ENCODE measurements around the gene BPIFA2. TPM values are rescaled to one million over a fixed set of nuclear protein-coding genes. Genes with fewer than 3 reads are reported as not detected.
"Not testable (repeated sequence)": the region's sequence is repeated elsewhere in the genome, so short reads cannot be mapped to it uniquely, and the experiment has no call there.

Gene BPIFA2
- polyA plus RNA-seq, 6 donors from 2014 or later, result not detected

DNA sequence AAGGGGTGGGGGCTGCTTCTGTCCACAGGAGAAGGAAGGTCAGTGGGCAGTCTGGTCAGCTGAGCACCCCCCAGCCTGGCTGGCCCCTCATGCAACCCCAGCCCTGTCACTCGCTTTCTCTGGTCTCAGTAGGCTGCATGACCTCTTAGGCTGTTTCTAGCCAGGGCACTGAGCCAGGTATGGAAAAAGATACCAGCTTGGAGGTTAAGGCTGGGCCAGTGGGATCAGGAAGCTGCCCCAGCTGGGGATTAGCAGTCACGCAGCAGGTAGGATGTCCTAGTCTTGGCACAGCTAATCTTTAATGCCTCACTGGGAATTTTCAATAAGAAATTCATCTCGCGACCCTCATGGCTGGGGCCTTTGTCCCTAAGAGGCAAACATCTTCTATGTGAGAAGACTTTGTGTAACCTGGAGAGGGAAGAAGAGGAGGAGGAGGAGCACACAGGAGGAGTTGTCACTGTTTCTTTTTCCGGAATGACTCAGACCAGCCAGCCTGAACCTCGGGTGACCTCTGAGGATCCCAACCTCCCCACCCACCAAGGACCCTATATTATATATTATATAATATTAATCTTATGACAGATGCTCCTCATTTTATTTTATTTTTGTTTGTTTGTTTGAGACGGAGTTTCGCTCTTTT, 2.4 kb upstream of the BPIFA2 start:
- no peak overlapping the region for H3K27ac Mint-ChIP-seq
- H3K4me3 Mint-ChIP-seq, result no peak overlapping the region
- peaks cover 3 to 27% (median 17%) of the 10 kb centered on the region in 7 donors for H3K9me3 Mint-ChIP-seq
- ATAC-seq (ENCODE audit: low read depth in 2 of 2) (no peak), DNase-seq (no peak)
- peaks cover 0 to 10% of the 10 kb centered on the region in 2 donors for H3K36me3 Mint-ChIP-seq
- H3K27me3 Mint-ChIP-seq, result peaks cover 11 to 36% (median 13%) of the 10 kb centered on the region in 3 donors
- peaks cover 0 to 10% (median 0%) of the 10 kb centered on the region in 3 donors for H3K4me1 Mint-ChIP-seq

GRCh38 chr20:33166533-33167113, 1.3 kb upstream of the BPIFA2 start:
- Mint-ChIP-seq H3K4me1 (peaks cover 0 to 10% (median 0%) of the 10 kb centered on the region in 3 donors), H3K4me3 (no peak overlapping the region), H3K36me3 (peaks cover 0 to 10% of the 10 kb centered on the region in 2 donors), H3K9me3 (peaks cover 3 to 36% (median 24%) of the 10 kb centered on the region in 7 donors), H3K27ac (no peak overlapping the region), H3K27me3 (peaks cover 8 to 30% (median 11%) of the 10 kb centered on the region in 3 donors)
- ATAC-seq (ENCODE audit: low read depth in 2 of 2) (no peak), DNase-seq (no peak)

GRCh38 chr20:33169176-33169794, 1.3 kb downstream of the BPIFA2 start:
- peaks cover 3 to 25% (median 6%) of the 10 kb centered on the region in 3 donors for H3K27me3 Mint-ChIP-seq
- ATAC-seq (ENCODE audit: low read depth in 2 of 2), result no peak
- no peaks in the 10 kb centered on the region for H3K4me1 Mint-ChIP-seq
- peaks cover 3 to 44% (median 28%) of the 10 kb centered on the region in 7 donors for H3K9me3 Mint-ChIP-seq
- H3K4me3 Mint-ChIP-seq, result no peak overlapping the region
- peaks cover 0 to 10% of the 10 kb centered on the region in 2 donors for H3K36me3 Mint-ChIP-seq
- no peak for DNase-seq
- no peak overlapping the region for H3K27ac Mint-ChIP-seq

DNA sequence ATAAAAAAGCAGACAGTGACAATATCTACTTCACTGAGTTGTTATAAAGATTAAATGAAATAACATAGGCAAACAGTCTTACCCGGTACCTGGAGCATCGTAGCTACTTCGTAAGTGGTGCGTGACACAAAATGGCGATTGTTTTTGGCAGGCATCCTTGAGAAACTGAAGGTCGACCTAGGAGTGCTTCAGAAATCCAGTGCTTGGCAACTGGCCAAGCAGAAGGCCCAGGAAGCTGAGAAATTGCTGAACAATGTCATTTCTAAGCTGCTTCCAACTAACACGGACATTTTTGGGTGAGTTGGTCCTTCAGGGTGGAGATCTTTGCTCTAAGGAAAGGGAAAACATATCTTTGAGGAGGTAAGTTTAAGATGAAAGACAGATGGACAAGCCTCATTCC, 4.8 kb downstream of the BPIFA2 start:
- H3K4me1 Mint-ChIP-seq, result no peaks in the 10 kb centered on the region
- peaks cover 3 to 44% (median 28%) of the 10 kb centered on the region in 7 donors for H3K9me3 Mint-ChIP-seq
- H3K4me3 Mint-ChIP-seq, result no peak overlapping the region
- no peak overlapping the region for H3K27ac Mint-ChIP-seq
- H3K36me3 Mint-ChIP-seq, result peaks cover 0 to 10% of the 10 kb centered on the region in 2 donors
- DNase-seq (no peak), ATAC-seq (ENCODE audit: low read depth in 2 of 2) (no peak)
- H3K27me3 Mint-ChIP-seq, result peaks cover 0 to 8% (median 3%) of the 10 kb centered on the region in 3 donors

GRCh38 chr20:33175123-33175522, 7.2 kb downstream of the BPIFA2 start:
- Mint-ChIP-seq H3K27ac (no peak overlapping the region), H3K4me1 (no peaks in the 10 kb centered on the region), H3K4me3 (no peak overlapping the region), H3K36me3 (no peaks in the 10 kb centered on the region), H3K27me3 (no peaks in the 10 kb centered on the region), H3K9me3 (peaks cover 0 to 25% (median 13%) of the 10 kb centered on the region in 7 donors)
- no peak for ATAC-seq (ENCODE audit: low read depth in 2 of 2)
- DNase-seq, result no peak

GRCh38 chr20:33176101-33176500, 8.1 kb downstream of the BPIFA2 start:
- no peak overlapping the region for H3K4me3 Mint-ChIP-seq

GRCh38 chr20:33177866-33178265, 9.9 kb downstream of the BPIFA2 start:
- ATAC-seq (ENCODE audit: low read depth in 2 of 2) (no peak), DNase-seq (no peak)
- H3K27me3 Mint-ChIP-seq, result peaks cover 0 to 8% (median 0%) of the 10 kb centered on the region in 3 donors
- H3K4me1 Mint-ChIP-seq, result no peaks in the 10 kb centered on the region
- H3K36me3 Mint-ChIP-seq, result peaks cover 0 to 1% of the 10 kb centered on the region in 2 donors
- peaks cover 0 to 6% (median 2%) of the 10 kb centered on the region in 7 donors for H3K9me3 Mint-ChIP-seq
- H3K4me3 Mint-ChIP-seq, result no peak overlapping the region
- no peak overlapping the region for H3K27ac Mint-ChIP-seq

More at GRCh38 chr20:33176101-33176500, 8.1 kb downstream of the BPIFA2 start:
- DNase-seq, result no peak
- Mint-ChIP-seq H3K36me3 (no peaks in the 10 kb centered on the region), H3K9me3 (peaks cover 0 to 15% (median 9%) of the 10 kb centered on the region in 7 donors), H3K4me1 (no peaks in the 10 kb centered on the region), H3K27me3 (no peaks in the 10 kb centered on the region), H3K27ac (no peak overlapping the region)
- ATAC-seq (ENCODE audit: low read depth in 2 of 2), result no peak

GRCh38 chr20:33178726-33179125, 10.8 kb downstream of the BPIFA2 start:
- no peaks in the 10 kb centered on the region for H3K4me1 Mint-ChIP-seq
- no peak for ATAC-seq (ENCODE audit: low read depth in 2 of 2)
- DNase-seq, result no peak
- peaks cover 5 to 13% (median 9%) of the 10 kb centered on the region in 7 donors for H3K9me3 Mint-ChIP-seq
- no peak overlapping the region for H3K4me3 Mint-ChIP-seq
- no peak overlapping the region for H3K27ac Mint-ChIP-seq
- peaks cover 0 to 9% (median 6%) of the 10 kb centered on the region in 3 donors for H3K27me3 Mint-ChIP-seq
- peaks cover 6 to 10% of the 10 kb centered on the region in 2 donors for H3K36me3 Mint-ChIP-seq

DNA sequence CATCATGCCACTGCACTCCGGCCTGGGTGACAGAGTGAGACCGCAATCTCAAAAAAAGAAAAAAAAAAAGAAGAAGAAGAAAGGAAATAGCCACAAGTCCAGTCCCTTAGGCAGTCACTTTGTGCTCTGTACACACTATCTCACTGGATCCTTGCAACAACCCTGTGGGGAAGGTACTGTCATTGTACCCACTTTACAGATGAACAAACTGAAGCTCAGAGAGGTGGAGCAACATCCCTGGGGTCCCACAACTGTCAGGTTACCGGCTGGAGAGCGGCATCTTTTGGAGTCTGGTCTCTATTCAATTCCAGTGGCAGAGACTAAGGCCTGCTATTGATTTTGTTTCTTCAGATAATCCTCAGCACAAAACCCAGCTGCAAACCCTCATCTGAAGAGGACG, 12.2 kb downstream of the BPIFA2 start:
- Mint-ChIP-seq H3K9me3 (peaks cover 5 to 16% (median 9%) of the 10 kb centered on the region in 7 donors), H3K27me3 (peaks cover 0 to 9% (median 6%) of the 10 kb centered on the region in 3 donors), H3K4me1 (no peaks in the 10 kb centered on the region), H3K36me3 (peaks cover 6 to 10% of the 10 kb centered on the region in 2 donors), H3K4me3 (no peak overlapping the region), H3K27ac (no peak overlapping the region)
- DNase-seq (no peak), ATAC-seq (ENCODE audit: low read depth in 2 of 2) (no peak)

DNA sequence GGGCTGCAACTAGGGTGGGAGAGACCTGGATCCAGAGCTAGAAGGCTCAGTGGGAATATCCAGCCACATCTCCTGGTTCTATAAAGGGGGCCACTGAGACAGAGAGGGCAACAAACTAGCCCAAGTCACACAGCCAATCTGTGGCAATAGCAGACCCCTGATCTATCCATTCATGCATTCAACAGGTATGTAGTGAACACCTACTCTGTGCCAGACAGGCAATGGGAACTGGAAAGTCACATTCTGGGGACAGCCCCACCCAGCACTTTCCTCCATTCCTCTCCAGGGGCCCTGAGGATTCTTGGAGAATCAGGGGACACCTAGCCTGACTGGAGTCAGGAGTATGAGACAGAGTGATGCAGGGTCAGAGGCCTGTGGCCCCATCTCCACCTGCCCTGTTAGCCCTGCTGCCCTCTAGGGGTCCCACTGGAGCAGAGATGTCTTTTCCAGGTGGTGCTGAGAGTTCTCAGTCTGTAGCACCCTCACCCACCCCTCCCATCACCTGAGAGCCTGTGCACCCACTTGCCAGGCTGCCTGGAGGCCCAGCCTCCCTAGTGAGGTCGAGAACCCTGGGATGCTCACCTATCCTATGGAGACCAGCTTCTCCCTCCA, 13.6 kb downstream of the BPIFA2 start:
- DNase-seq (no peak), ATAC-seq (ENCODE audit: low read depth in 2 of 2) (no peak)
- H3K27me3 Mint-ChIP-seq, result peaks cover 0 to 9% (median 6%) of the 10 kb centered on the region in 3 donors
- H3K27ac Mint-ChIP-seq, result no peak overlapping the region
- H3K4me3 Mint-ChIP-seq, result no peak overlapping the region
- peaks cover 5 to 16% (median 9%) of the 10 kb centered on the region in 7 donors for H3K9me3 Mint-ChIP-seq
- H3K36me3 Mint-ChIP-seq, result peaks cover 6 to 10% of the 10 kb centered on the region in 2 donors
- H3K4me1 Mint-ChIP-seq, result no peaks in the 10 kb centered on the region

DNA sequence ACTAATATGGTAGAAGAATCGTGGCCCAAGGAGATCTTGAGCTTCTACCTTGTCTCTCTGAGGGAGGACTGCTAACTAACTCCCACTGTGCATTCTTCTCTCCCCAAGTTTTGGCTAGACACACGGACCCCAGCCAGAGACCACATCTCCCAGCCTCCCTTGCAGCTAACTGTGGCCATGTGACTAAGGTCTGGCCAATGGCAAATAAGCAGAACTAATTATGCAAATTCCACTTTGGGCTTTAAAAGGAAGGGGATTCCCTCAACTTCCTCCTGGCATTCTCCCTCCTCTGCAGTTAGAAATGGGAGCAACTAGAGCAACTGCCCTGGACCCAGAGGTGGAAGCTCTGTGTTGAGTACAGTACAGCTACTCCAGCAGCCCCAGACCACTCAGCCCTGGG, 15.4 kb downstream of the BPIFA2 start:
- no peak for DNase-seq
- Mint-ChIP-seq H3K27ac (no peak overlapping the region), H3K27me3 (peaks cover 0 to 9% (median 6%) of the 10 kb centered on the region in 3 donors), H3K9me3 (peaks cover 5 to 16% (median 9%) of the 10 kb centered on the region in 7 donors), H3K36me3 (peaks cover 6 to 10% of the 10 kb centered on the region in 2 donors), H3K4me1 (no peaks in the 10 kb centered on the region), H3K4me3 (no peak overlapping the region)
- no peak for ATAC-seq (ENCODE audit: low read depth in 2 of 2)

- DNase-seq, result not testable (repeated sequence)
Measured at GRCh38 chr20:33185031-33185590, 17.2 kb downstream of the BPIFA2 start.

DNA sequence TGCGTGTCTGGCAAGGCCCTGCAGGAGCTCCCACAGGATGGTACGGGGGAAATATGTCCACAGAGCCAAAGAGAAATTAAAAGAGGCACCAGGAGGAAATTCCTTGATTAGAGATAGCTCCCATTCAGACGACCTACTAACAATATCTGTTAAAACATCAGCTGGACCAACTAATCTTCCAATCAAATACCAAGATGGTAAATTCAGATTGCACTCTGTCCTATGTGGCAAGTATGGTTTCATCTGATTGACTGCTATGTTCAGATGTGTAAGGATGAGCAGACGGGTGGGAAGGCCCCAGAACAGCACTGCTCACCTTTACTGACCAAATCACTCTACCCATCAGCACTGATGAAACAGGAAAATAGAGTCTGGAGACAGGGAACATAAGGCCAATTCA, 19.5 kb downstream of the BPIFA2 start:
- Mint-ChIP-seq H3K36me3 (peaks cover 6 to 10% of the 10 kb centered on the region in 2 donors), H3K27ac (no peak overlapping the region), H3K9me3 (peaks cover 5 to 15% (median 7%) of the 10 kb centered on the region in 7 donors), H3K4me3 (no peak overlapping the region), H3K27me3 (peaks cover 4 to 14% (median 12%) of the 10 kb centered on the region in 3 donors), H3K4me1 (no peaks in the 10 kb centered on the region)
- DNase-seq (no peak), ATAC-seq (ENCODE audit: low read depth in 2 of 2) (no peak)

More at GRCh38 chr20:33185031-33185590, 17.2 kb downstream of the BPIFA2 start:
- H3K27me3 Mint-ChIP-seq; ATAC-seq (ENCODE audit: low read depth in 2 of 2); H3K4me3 Mint-ChIP-seq; H3K27ac Mint-ChIP-seq; H3K4me1 Mint-ChIP-seq; H3K36me3 Mint-ChIP-seq: not testable (repeated sequence)
- H3K9me3 Mint-ChIP-seq, result peaks cover 5 to 16% (median 9%) of the 10 kb centered on the region in 7 donors
